HL-60/S4 treated with phorbol 12-myristate 13-acetate at 8.2 ng/mL for 4 days and 3 days (cell line): ENCODE data around the gene CDH11.

ENCODE experiments used
- in situ Hi-C: fragments of 300-500 bp; cut with MboI; formaldehyde crosslinking; loops from 2 replicates; pipeline ENCODE4 v1.15.0; 2022; ENCODE audit warnings: low sequenced_read_pairs

CDH11 gene

DNA sequence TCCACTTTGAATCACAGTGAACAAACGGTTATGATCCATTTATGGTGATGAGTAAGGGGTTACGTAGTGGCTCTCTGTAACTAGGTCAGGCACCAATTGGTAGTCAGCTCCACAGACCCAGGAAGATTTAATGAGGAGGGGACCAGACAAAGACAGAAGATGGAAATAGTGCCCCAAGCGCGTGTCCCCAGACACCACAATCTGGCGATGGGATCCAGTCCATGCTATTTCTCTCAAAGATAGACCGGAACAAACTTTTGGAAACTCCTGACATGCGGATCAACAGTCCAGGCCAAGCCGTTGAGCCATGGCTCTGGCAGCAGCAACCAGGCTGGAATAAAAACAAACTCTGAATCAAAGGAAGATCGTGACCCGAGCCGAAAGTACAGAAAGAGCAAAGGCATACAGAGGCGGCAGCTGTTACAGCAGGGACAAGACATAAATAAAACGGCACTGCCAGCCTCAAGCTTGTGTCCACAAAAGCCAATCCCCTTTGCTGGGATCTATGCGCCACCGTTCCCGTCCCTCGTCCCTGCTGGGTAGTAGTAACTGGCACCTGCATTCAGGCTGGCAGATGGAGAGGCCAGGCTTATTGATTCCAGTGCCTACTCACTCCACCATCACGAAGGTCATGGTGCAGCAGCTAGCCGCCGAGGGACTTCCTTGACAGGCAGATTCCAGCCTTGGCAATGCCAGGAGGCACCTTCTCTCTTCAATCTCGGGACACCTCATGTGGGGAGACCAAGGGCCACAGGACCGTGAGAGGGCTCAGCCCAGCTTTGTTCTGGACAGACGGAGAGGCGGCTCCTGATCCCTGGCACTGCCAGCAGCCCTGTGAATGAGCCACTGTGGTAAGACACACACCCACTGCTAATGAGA is 50.2 kb downstream of the CDH11 start:
- in situ Hi-C loops, result no loop called here

DNA sequence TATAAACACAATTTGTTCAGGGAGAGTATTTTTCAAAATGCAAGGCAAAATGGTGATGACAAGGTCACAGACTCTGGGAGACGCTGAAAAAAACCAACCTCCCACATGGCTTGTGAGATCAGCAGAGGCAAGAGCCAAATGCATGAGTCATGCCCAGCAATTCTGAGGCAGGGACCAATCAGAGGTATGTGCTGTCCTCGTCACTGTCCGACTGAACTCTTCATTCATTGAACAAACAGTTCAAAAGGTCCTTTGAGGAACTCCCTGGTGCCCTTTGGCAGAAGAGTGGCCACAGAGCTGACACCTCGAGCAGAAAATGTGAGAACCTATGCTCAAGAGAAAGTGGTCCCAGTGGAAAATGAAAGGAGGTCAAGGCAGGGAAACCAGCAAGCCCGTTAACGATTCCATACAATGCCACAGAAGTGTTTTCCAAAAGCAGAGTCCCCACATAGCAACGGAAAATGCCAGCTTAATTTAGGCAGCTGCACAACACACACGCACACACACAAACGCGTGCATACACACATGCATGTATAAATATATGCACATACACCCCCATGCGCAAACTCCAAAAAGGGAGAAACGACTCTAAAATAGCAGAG is 50.9 kb downstream of the CDH11 start:
- in situ Hi-C loops, result no loop called here

- in situ Hi-C loops, result no loop called here
Measured at GRCh38 chr16:65069766-65070165, 52.1 kb downstream of the CDH11 start.

DNA sequence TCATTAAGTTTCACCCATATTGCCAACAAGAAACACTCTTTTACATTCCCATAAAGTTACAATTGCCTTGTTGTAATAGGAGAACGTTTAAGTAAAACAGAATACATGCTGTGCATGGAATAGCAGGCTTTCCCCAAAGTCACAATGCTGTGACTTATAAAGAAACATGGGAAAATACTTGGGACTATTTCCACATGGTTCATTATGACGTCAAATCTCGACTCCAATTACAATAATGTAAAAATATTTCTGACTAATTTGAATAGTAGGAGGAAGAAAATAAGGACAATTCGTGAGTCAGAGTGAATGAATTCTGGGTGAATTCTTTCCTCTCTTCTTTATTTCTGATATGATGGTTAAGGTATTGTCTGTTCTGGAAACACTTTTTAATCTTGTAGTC is 52.8 kb downstream of the CDH11 start:
- in situ Hi-C loops, result no loop called here

- in situ Hi-C loops, result no loop called here
Measured at GRCh38 chr16:65068151-65068740, 53.6 kb downstream of the CDH11 start.

GRCh38 chr16:65066651-65067050 is 55.2 kb downstream of the CDH11 start:
- in situ Hi-C loops, result no loop called here

GRCh38 chr16:65065031-65065430 is 56.8 kb downstream of the CDH11 start:
- in situ Hi-C loops, result no loop called here

- in situ Hi-C loops, result no loop called here
Measured at GRCh38 chr16:65064131-65064530, 57.7 kb downstream of the CDH11 start.

- in situ Hi-C loops, result no loop called here
Measured at GRCh38 chr16:65062736-65063583, 58.9 kb downstream of the CDH11 start.

GRCh38 chr16:65061935-65062518 is 59.8 kb downstream of the CDH11 start:
- in situ Hi-C loops, result no loop called here

GRCh38 chr16:65061263-65061662 is 60.6 kb downstream of the CDH11 start:
- in situ Hi-C loops, result no loop called here

DNA sequence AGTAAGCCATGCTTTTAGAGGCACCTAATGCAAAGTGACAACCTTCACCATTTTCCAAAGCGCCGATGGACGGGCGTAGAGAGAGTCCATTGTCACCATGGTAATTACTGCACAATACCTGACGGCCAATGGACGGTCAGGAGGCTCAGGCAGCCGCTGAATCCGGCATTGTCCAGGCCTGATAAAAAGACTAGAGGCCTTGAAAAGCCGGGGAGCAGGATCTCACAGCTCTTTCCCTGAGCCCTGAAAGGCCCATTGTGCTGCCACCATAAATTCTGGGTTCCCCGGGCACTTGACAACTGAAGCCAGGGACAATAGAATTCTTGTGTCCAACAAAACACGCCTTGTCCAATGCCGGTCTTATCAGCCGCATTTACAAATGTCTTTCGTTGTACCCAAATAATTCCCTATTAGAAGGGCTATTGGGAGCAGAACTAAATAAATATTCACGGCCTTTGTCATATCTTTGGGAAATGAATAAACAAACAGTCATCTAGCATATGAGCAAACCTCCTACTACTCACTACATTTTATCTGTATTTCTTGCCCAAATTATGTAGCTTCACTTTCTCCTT is 62.4 kb downstream of the CDH11 start:
- in situ Hi-C loops, result no loop called here

DNA sequence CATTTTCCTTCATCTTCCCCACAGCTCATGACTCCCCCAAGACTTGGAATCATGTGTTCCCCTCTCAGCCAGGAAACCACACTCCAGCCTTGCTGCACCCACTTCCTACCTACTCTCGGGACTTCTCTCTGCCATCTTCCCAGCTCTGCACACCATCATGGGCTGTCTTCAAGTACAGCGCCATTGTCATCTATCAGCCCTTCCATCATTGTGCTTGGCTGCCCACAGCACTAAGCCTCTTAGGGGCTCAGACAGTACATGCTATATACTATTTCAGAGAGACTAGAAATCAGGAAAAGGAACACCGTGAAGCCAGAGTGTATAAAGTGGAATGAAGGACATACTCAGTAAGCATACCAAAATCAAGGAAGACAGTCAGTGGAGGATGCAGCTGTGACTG is 64.7 kb downstream of the CDH11 start:
- in situ Hi-C loops, result no loop called here

GRCh38 chr16:65054457-65054856 is 67.4 kb downstream of the CDH11 start:
- in situ Hi-C loops, result no loop called here

- in situ Hi-C loops, result no loop called here
Measured at GRCh38 chr16:65049679-65050078, 72.2 kb downstream of the CDH11 start.

- in situ Hi-C loops, result no loop called here
Measured at GRCh38 chr16:65045961-65046360, 75.9 kb downstream of the CDH11 start.

DNA sequence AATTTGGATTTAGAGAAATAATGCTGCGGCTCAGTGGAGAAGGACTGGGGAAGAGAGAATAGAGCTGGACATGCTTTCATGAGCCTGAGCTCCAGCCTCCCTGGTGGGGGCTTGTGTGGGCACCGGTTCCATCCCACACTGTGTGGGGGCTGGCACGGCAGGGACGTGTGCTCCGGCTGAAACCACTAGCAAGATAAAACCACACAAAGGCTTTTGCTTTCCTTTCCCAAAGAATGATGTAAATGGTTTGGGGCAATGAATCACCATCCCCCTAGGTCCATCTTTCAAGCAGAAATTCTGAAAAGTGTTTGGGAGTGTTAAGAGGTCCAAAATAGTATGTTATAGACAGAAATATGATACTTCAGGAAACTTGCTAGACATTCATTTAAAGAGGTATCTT is 77.0 kb downstream of the CDH11 start:
- in situ Hi-C loops, result no loop called here

DNA sequence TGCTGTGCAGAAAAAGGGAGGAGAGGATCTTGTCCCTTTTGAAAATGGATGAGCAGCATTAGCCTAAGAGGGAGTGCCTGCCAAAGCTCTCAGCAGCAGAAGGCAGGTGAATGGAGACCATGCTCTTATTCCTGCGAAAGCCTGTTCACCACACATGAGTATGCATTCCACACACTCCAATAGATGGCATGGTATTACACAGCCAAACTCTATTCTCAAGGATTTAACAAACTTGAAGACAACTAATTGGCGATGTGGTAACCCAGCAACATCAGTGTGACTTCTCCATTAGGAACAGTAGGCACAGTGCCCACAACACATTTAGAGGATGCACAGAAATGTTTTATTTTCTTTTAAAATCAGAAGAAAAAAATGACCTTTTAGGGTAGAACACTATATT is 77.8 kb downstream of the CDH11 start:
- in situ Hi-C loops, result no loop called here

DNA sequence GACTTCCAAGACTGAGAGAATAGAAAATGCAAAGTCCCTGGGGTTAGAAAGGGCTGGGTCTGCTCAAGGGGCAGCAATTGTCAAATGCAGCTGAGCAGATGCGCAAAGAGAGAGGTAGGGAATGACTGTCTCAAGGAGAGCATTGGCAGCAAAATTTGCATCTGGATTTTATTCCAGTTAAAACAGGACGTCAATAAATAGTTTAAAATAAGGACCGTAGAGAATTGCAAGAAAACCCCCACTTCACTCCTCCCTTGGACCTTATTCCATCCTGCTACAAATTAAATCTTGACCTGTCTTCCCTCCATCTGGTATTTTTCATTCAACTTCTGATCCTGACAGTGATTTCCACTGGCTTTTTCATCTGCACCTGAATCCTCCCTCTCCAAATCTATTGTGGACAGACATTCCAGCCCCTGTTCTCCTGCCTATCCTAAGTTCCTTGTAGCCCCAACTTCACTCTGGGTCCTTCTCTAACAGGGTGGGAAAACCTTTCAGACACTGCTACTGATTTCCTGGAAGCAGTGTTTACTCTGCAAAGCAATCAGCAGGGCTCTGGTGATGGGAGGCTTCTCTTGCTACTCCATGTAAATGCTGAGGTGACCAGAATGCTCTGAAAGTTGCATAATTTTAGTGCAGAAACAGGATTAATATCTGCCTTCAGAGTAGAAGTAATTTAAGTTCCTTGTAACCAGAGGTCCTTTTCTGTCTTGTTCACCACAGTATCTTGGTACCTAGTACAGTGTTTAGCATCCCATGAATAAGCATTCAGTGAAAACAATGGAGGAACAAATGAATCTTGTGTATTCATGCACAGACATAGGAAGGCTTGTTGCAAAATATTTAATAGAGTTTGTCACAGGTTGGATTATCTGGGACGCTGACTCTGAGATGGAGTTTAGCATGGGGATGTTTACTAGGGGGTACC is 79.2 kb downstream of the CDH11 start:
- in situ Hi-C loops, result no loop called here
